Measurements from ENCODE around the gene DNAJA3.
A peak's percentile ranks its signal among the peaks of the same experiment; 100 is the strongest.

Gene DNAJA3

GRCh38 chr16:4411684-4412083 is 14.0 kb upstream of the DNAJA3 start:
- no peak for TF ChIP-seq CTCF (conservative IDR thresholded peaks at IDR 0.05)
- H3K27ac ChIP-seq, result no peak overlapping the region

- H3K27ac ChIP-seq, result no peak overlapping the region
- no peak for TF ChIP-seq CTCF (conservative IDR thresholded peaks at IDR 0.05)
Measured at GRCh38 chr16:4412159-4412558, 13.5 kb upstream of the DNAJA3 start.

GRCh38 chr16:4412854-4413253 is 12.8 kb upstream of the DNAJA3 start:
- no peak overlapping the region for H3K27ac ChIP-seq
- TF ChIP-seq CTCF (conservative IDR thresholded peaks at IDR 0.05), result no peak

GRCh38 chr16:4414187-4414917 is 11.3 kb upstream of the DNAJA3 start:
- H3K27ac ChIP-seq, result no peak overlapping the region

GRCh38 chr16:4415538-4416199 is 10.0 kb upstream of the DNAJA3 start:
- H3K27ac ChIP-seq, result peak overlapping the region; percentile 67
- no peak for TF ChIP-seq CTCF (conservative IDR thresholded peaks at IDR 0.05)

More at GRCh38 chr16:4414187-4414917, 11.3 kb upstream of the DNAJA3 start:
- TF ChIP-seq CTCF (conservative IDR thresholded peaks at IDR 0.05), result no peak

- H3K27ac ChIP-seq, result peak within 1 kb of the TSS; percentile 67
- no peak for TF ChIP-seq CTCF (conservative IDR thresholded peaks at IDR 0.05)
Measured at GRCh38 chr16:4416200-4417032, 9.3 kb upstream of the DNAJA3 start, which contains the start of gene CORO7. Gene CORO7, minus strand, starts transcription at chr16:4416596. Its CDS starts 78 bp downstream, at chr16:4416518.

GRCh38 chr16:4419402-4419959 is 6.2 kb upstream of the DNAJA3 start:
- no peak overlapping the region for H3K27ac ChIP-seq
- no peak for TF ChIP-seq CTCF (conservative IDR thresholded peaks at IDR 0.05)

All from VCaP (cell line).